ENCODE data around the gene CLMN. TPM values are rescaled to one million over a fixed set of nuclear protein-coding genes. Genes with fewer than 3 reads are reported as not detected.

CLMN gene
- total and polyA plus RNA-seq, 2 experiments from 2014 or later: 0.11 to 0.53 TPM

DNA sequence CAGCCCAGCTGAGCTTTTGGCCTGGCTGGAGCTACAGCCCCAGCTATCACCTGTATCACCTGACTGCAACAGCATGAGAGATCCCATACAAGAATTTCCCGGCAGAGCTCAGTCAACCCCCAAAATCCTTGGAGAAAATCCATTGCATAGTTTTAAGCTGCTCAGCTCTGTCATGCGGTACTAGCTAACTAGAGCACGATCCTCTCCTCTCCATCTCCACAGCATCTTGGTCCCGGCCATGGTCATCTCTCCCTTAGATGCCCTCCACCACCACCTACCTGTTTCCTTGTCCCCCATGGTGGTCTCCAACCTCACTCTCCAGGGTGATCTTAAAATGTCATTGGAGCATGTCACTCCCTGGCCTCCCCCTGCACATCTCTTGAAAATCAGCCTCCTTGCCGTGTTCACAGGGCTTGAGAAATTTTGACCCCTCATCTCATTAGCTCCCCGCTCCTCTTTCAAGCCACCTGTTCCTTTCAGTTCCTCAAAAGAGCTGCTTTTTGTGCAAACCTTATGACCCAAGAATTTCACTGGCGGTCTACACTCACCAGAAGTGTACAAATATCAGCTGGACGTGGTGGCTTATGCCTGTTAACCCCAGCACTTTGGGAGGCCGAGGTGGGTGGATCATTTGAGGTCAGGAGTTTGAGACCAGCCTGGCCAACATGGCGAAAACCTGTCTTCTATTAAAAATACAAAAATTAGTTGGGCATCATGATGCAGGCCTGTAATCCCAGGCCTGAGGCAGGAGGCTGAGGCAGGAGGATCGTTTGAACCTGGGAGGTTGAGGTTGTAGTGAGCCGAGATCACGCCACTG lies 8.1 kb upstream of the CLMN start:
- no peak overlapping the region for H3K4me2 ChIP-seq (ENCODE audit: unreplicated experiment)
- no peaks in the 10 kb centered on the region for H3K9me2 ChIP-seq (ENCODE audit: insufficient read depth)
- no peaks in the 10 kb centered on the region for H3K27me3 ChIP-seq (replicated peaks; ENCODE audit: insufficient read depth)
- in situ Hi-C loops (cut with MboI): no loop called here
- no peak for DNase-seq
- no peaks in the 10 kb centered on the region for H3K4me1 ChIP-seq (ENCODE audit: insufficient read depth)
- H3K27ac ChIP-seq: no peak overlapping the region
- H4K20me1 ChIP-seq (ENCODE audit: insufficient read depth): no peaks in the 10 kb centered on the region
- H3K79me2 ChIP-seq (ENCODE audit: insufficient read depth): no peaks in the 10 kb centered on the region
- no peak overlapping the region for H3K9ac ChIP-seq
- no peaks in the 10 kb centered on the region for H3F3A ChIP-seq (ENCODE audit: insufficient read depth)
- H2AFZ ChIP-seq: no peak overlapping the region
- H3K9me3 ChIP-seq (ENCODE audit: low read depth): no peaks in the 10 kb centered on the region
- TF ChIP-seq EZH2 (IDR thresholded peaks at IDR 0.05; ENCODE audit: insufficient read depth, poor library complexity, severe bottlenecking) (no peak), EZH2phosphoT487 (IDR thresholded peaks at IDR 0.05; ENCODE audit: insufficient read depth, low read depth) (no peak)
- no peak overlapping the region for H3K4me3 ChIP-seq
- 79 to 80% methylated on average over 12 of the region's 13 CpGs for WGBS, 2 experiments (ENCODE audit: low coverage in 1 of 2, low lambda C conversion rate in 2 of 2, missing lambda C conversion rate in 2 of 2)
- H3K36me3 ChIP-seq (ENCODE audit: low read depth): no peaks in the 10 kb centered on the region

DNA sequence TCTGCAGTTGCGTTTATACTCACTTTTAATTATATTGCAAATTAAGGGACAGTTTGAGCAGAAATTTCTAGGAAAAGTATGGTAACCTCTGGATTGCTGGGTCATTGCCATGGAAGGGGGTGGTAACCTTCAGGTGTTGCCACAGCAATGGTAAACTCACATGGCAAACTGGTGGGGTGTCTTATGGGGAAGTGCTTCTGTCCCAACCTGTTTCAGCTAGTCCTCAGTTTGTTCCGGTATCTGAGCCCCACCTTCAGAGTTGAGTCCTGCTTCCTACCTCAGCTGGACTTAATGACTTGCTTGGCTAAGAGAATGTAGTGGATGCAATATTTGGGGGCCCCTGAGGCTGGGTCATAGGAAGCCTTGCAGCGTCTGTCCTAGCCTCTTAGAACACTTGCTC lies 7.3 kb upstream of the CLMN start:
- Histone ChIP-seq H3K9me2 (ENCODE audit: insufficient read depth) (no peaks in the 10 kb centered on the region), H3K79me2 (ENCODE audit: insufficient read depth) (no peaks in the 10 kb centered on the region), H3K27ac (no peak overlapping the region), H2AFZ (no peak overlapping the region), H3K36me3 (ENCODE audit: low read depth) (no peaks in the 10 kb centered on the region), H3K9ac (no peak overlapping the region), H3K4me2 (ENCODE audit: unreplicated experiment) (no peak overlapping the region), H3K4me3 (no peak overlapping the region), H3K27me3 (replicated peaks; ENCODE audit: insufficient read depth) (no peaks in the 10 kb centered on the region), H3K9me3 (ENCODE audit: low read depth) (no peaks in the 10 kb centered on the region), H3K4me1 (ENCODE audit: insufficient read depth) (no peaks in the 10 kb centered on the region), H4K20me1 (ENCODE audit: insufficient read depth) (no peaks in the 10 kb centered on the region), H3F3A (ENCODE audit: insufficient read depth) (no peaks in the 10 kb centered on the region)
- WGBS, 2 experiments (ENCODE audit: low coverage in 1 of 2, low lambda C conversion rate in 2 of 2, missing lambda C conversion rate in 2 of 2): 65 to 71% methylated on average over 3 of the region's 3 CpGs
- in situ Hi-C loops (cut with MboI): no loop called here
- TF ChIP-seq EZH2phosphoT487 (IDR thresholded peaks at IDR 0.05; ENCODE audit: insufficient read depth, low read depth) (no peak), EZH2 (IDR thresholded peaks at IDR 0.05; ENCODE audit: insufficient read depth, poor library complexity, severe bottlenecking) (no peak)
- DNase-seq: no peak

DNA sequence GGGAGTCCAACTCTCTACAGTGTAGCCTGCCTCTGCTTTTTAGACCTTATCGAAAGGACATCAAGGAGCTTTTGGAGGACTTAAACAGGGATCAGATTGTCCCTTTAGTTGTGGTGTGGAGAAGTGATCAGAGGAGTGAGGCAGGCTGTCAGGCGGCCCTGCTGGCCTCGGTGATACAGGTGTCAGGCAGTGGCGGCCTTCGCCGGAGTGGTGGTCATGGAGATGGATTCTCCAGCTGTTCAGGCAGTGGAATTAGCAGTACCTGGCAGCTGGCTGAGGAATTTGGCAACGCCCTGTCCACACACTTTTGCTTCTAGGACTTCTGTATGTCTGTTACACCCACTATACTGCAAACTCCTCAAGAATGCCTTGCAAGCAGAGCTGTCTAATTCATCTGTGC lies 4.2 kb upstream of the CLMN start:
- no peak for DNase-seq
- H3K4me3 ChIP-seq: no peak overlapping the region
- no peak overlapping the region for H3K27ac ChIP-seq
- H3K9me2 ChIP-seq (ENCODE audit: insufficient read depth): no peaks in the 10 kb centered on the region
- H3K4me1 ChIP-seq (ENCODE audit: insufficient read depth): no peaks in the 10 kb centered on the region
- H3F3A ChIP-seq (ENCODE audit: insufficient read depth): no peaks in the 10 kb centered on the region
- no peaks in the 10 kb centered on the region for H3K79me2 ChIP-seq (ENCODE audit: insufficient read depth)
- no peaks in the 10 kb centered on the region for H4K20me1 ChIP-seq (ENCODE audit: insufficient read depth)
- no peak overlapping the region for H3K9ac ChIP-seq
- TF ChIP-seq EZH2 (IDR thresholded peaks at IDR 0.05; ENCODE audit: insufficient read depth, poor library complexity, severe bottlenecking): no peak
- TF ChIP-seq EZH2phosphoT487 (IDR thresholded peaks at IDR 0.05; ENCODE audit: insufficient read depth, low read depth): no peak
- peaks cover 13% of the 10 kb centered on the region for H3K27me3 ChIP-seq (replicated peaks; ENCODE audit: insufficient read depth)
- no peaks in the 10 kb centered on the region for H3K9me3 ChIP-seq (ENCODE audit: low read depth)
- H2AFZ ChIP-seq: no peak overlapping the region
- no peak overlapping the region for H3K4me2 ChIP-seq (ENCODE audit: unreplicated experiment)
- in situ Hi-C loops (cut with MboI): no loop called here
- no peaks in the 10 kb centered on the region for H3K36me3 ChIP-seq (ENCODE audit: low read depth)
- WGBS, 2 experiments (ENCODE audit: low coverage in 1 of 2, low lambda C conversion rate in 2 of 2, missing lambda C conversion rate in 2 of 2): 82 to 86% methylated on average over 7 of the region's 7 CpGs

DNA sequence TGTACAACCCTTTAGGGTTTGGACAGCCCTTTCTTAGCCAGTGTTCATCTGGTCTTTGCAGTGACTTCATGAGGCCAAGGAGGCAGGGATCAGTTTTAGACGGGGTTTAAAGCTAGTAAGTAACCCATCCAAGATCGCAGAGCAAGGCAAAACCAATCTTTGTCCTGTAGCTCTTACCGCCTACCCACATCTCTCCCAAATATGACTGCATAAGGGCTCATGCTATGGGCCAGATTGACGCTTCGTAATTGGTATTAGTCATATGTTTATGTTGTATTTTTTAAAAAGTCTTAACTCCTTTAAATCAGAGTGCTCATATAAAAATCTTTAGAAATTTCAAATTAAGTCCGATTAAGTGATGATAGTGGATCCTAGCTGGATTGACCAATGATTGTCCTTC lies 3.7 kb upstream of the CLMN start:
- H3K27me3 ChIP-seq (replicated peaks; ENCODE audit: insufficient read depth): peaks cover 13% of the 10 kb centered on the region
- H3K4me3 ChIP-seq: no peak overlapping the region
- 69 to 75% methylated on average over 6 of the region's 6 CpGs for WGBS, 2 experiments (ENCODE audit: low coverage in 1 of 2, low lambda C conversion rate in 2 of 2, missing lambda C conversion rate in 2 of 2)
- H3K4me2 ChIP-seq (ENCODE audit: unreplicated experiment): no peak overlapping the region
- no peak overlapping the region for H3K9ac ChIP-seq
- TF ChIP-seq EZH2phosphoT487 (IDR thresholded peaks at IDR 0.05; ENCODE audit: insufficient read depth, low read depth): no peak
- TF ChIP-seq EZH2 (IDR thresholded peaks at IDR 0.05; ENCODE audit: insufficient read depth, poor library complexity, severe bottlenecking): no peak
- H3K79me2 ChIP-seq (ENCODE audit: insufficient read depth): no peaks in the 10 kb centered on the region
- H3K4me1 ChIP-seq (ENCODE audit: insufficient read depth): no peaks in the 10 kb centered on the region
- H4K20me1 ChIP-seq (ENCODE audit: insufficient read depth): no peaks in the 10 kb centered on the region
- no peaks in the 10 kb centered on the region for H3F3A ChIP-seq (ENCODE audit: insufficient read depth)
- no peak for DNase-seq
- H3K9me2 ChIP-seq (ENCODE audit: insufficient read depth): no peaks in the 10 kb centered on the region
- H3K9me3 ChIP-seq (ENCODE audit: low read depth): no peaks in the 10 kb centered on the region
- no peak overlapping the region for H2AFZ ChIP-seq
- in situ Hi-C loops (cut with MboI): no loop called here
- no peaks in the 10 kb centered on the region for H3K36me3 ChIP-seq (ENCODE audit: low read depth)
- no peak overlapping the region for H3K27ac ChIP-seq

All from GM23248 (cell line).